H1 (cell line): ENCODE results near the gene SLC6A7. TPM values are rescaled to one million over a fixed set of nuclear protein-coding genes. Genes with fewer than 3 reads are reported as not detected.

Experiments used
- CTCF ChIA-PET: fragments of 300-600 bp; sonication (Branson Sonifier 250); formaldehyde crosslinking; loops from one replicate; lab custom pipeline; 2021; ENCODE audit not compliant: partially characterized antibody; lab: Charles Lee
- POLR2A ChIA-PET: fragments of 300-600 bp; sonication (Branson Sonifier 250); formaldehyde crosslinking; loops from one replicate; lab custom pipeline; 2021; ENCODE audit warnings: inconsistent platforms; ENCODE audit not compliant: partially characterized antibody; lab: Charles Lee
- DNase-seq, 2 experiments: peaks; one replicate each; pipeline versions ENCODE4 v3.0.0 to v3.0.0-alpha.2; 2010 to 2022; ENCODE audit warnings: low spot score in 2 of 2, low read depth in 1 of 2, mixed read lengths in 1 of 2
- FAIRE-seq: peaks from 2 replicates; lab custom pipeline; 2011; peaks lifted over from hg19 to GRCh38; lab: Jason Lieb, UNC
- H2AFZ ChIP-seq: 2 replicates; pipeline ENCODE4 v1.8.1; 2012; ENCODE audit warnings: low read length, inconsistent platforms
- H2AK5ac ChIP-seq: 2 replicates; pipeline ENCODE4 v1.6.1; 2013; ENCODE audit warnings: low read depth, low read length
- H2BK120ac ChIP-seq: replicated peaks from 2 replicates; pipeline ENCODE3; 2013; ENCODE audit warnings: low read depth, low read length, inconsistent platforms
- H2BK12ac ChIP-seq: 2 replicates; pipeline ENCODE4 v1.6.1; 2013; ENCODE audit warnings: low read depth, low read length
- H2BK15ac ChIP-seq: 2 replicates; pipeline ENCODE4 v1.6.1; 2013; ENCODE audit warnings: low read length
- H2BK20ac ChIP-seq: 2 replicates; pipeline ENCODE4 v1.6.1; 2013; ENCODE audit warnings: low read length
- H2BK5ac ChIP-seq: 2 replicates; pipeline ENCODE4 v1.6.1; 2013; ENCODE audit warnings: low read depth, low read length
- H3K14ac ChIP-seq: 2 replicates; pipeline ENCODE4 v1.6.1; 2013; ENCODE audit warnings: inconsistent platforms; ENCODE audit not compliant: insufficient read length
- H3K18ac ChIP-seq: 2 replicates; pipeline ENCODE4 v1.6.1; 2013; ENCODE audit warnings: low read length; ENCODE audit errors: extremely low read depth
- H3K23ac ChIP-seq: 2 replicates; pipeline ENCODE4 v1.6.1; 2013; ENCODE audit warnings: inconsistent platforms; ENCODE audit not compliant: insufficient read length
- H3K23me2 ChIP-seq: 2 replicates; pipeline ENCODE4 v1.6.1; 2013; ENCODE audit warnings: low read depth, low read length
- H3K27ac ChIP-seq: 2 replicates; pipeline ENCODE4 v1.6.1; 2011; ENCODE audit warnings: low read depth, low read length, inconsistent platforms
- H3K27me3 ChIP-seq, 4 experiments: replicated peaks in 1 of 4; 1 replicate in 1 of 4; 2 replicates in 3 of 4; pipeline versions ENCODE4 v1.6.1 to v1.8.1; 2011 to 2013; ENCODE audit warnings: low read length in 3 of 4, mild to moderate bottlenecking in 3 of 4, inconsistent platforms in 2 of 4, mixed read lengths in 2 of 4, moderate library complexity in 1 of 4; ENCODE audit not compliant: control insufficient read depth in 3 of 4, insufficient read depth in 3 of 4; ENCODE audit errors: extremely low read depth in 1 of 4
- H3K36me3 ChIP-seq, 4 experiments: 2 replicates each; pipeline versions ENCODE4 v1.6.1 to v1.8.1; 2011 to 2013; ENCODE audit warnings: mild to moderate bottlenecking in 4 of 4, low read length in 3 of 4, moderate library complexity in 2 of 4, control low read depth in 1 of 4, inconsistent platforms in 1 of 4; ENCODE audit not compliant: insufficient read depth in 4 of 4, control insufficient read depth in 2 of 4
- H3K4ac ChIP-seq: replicated peaks from 2 replicates; pipeline ENCODE3; 2013; ENCODE audit warnings: low read length, low read depth, mixed read lengths, inconsistent platforms; ENCODE audit not compliant: insufficient read length
- H3K4me1 ChIP-seq, 4 experiments: replicated peaks in 1 of 4; 1 replicate in 1 of 4; 2 replicates in 3 of 4; pipeline versions ENCODE4 v1.6.1 to v1.8.1; 2011 to 2013; ENCODE audit warnings: low read length in 3 of 4, inconsistent platforms in 2 of 4, mixed read lengths in 1 of 4; ENCODE audit not compliant: insufficient read depth in 4 of 4, control insufficient read depth in 3 of 4
- H3K4me2 ChIP-seq, 2 experiments: 2 replicates each; pipeline versions ENCODE4 v1.6.1 to v1.8.1; 2011 to 2013; ENCODE audit warnings: low read depth in 2 of 2, low read length in 2 of 2, control low read depth in 1 of 2, inconsistent platforms in 1 of 2, mild to moderate bottlenecking in 1 of 2; ENCODE audit not compliant: insufficient read depth in 1 of 2
- H3K4me3 ChIP-seq, 4 experiments: fragments of 200-600, 300-600 bp in 1 of 4; sonication (generic), shearing (Covaris generic), sonication (Bioruptor Twin) in 1 of 4; 2 replicates each; pipeline versions ENCODE4 v1.5.1 to v1.8.1; 2011 to 2016; ENCODE audit warnings: low read length in 4 of 4, low read depth in 3 of 4, control low read depth in 2 of 4, inconsistent platforms in 2 of 4, mild to moderate bottlenecking in 2 of 4, mixed read lengths in 1 of 4, moderate library complexity in 1 of 4; ENCODE audit not compliant: insufficient read depth in 2 of 4; ENCODE audit errors: extremely low read depth in 1 of 4
- H3K56ac ChIP-seq: replicated peaks from 2 replicates; pipeline ENCODE3; 2013; ENCODE audit warnings: low read depth, mild to moderate bottlenecking, mixed read lengths, low read length, inconsistent platforms; ENCODE audit not compliant: insufficient read length
- H3K79me1 ChIP-seq: 2 replicates; pipeline ENCODE4 v1.6.1; 2013; ENCODE audit warnings: low read depth, low read length, control low read depth
- H3K79me2 ChIP-seq, 2 experiments: 2 replicates each; pipeline versions ENCODE4 v1.6.1 to v1.8.1; 2012 to 2013; ENCODE audit warnings: low read length in 2 of 2, mild to moderate bottlenecking in 2 of 2, inconsistent platforms in 1 of 2; ENCODE audit not compliant: insufficient read depth in 2 of 2, control insufficient read depth in 1 of 2
- H3K9ac ChIP-seq, 4 experiments: replicated peaks in 1 of 4; 1 replicate in 1 of 4; 2 replicates in 3 of 4; pipeline versions ENCODE4 v1.6.1 to v1.8.1; 2011 to 2013; ENCODE audit warnings: low read depth in 3 of 4, low read length in 3 of 4, control low read depth in 2 of 4, mild to moderate bottlenecking in 2 of 4, moderate library complexity in 2 of 4, inconsistent platforms in 1 of 4; ENCODE audit errors: extremely low read depth in 1 of 4
- H3K9me3 ChIP-seq, 2 experiments: 2 replicates each; pipeline versions ENCODE4 v1.6.1 to v1.8.1; 2012 to 2013; ENCODE audit warnings: mild to moderate bottlenecking in 2 of 2, moderate library complexity in 2 of 2, control low read depth in 1 of 2, inconsistent platforms in 1 of 2, low read depth in 1 of 2, low read length in 1 of 2, mixed read lengths in 1 of 2; ENCODE audit not compliant: insufficient read depth in 2 of 2
- H4K20me1 ChIP-seq, 2 experiments: replicated peaks in 1 of 2; 2 replicates each; pipeline versions ENCODE3 to v1.8.1; 2011 to 2013; ENCODE audit warnings: inconsistent platforms in 2 of 2, low read length in 2 of 2, mild to moderate bottlenecking in 1 of 2; ENCODE audit not compliant: insufficient read depth in 2 of 2, control insufficient read depth in 1 of 2
- H4K5ac ChIP-seq: 2 replicates; pipeline ENCODE4 v1.6.1; 2013; ENCODE audit warnings: low read length, low read depth, mixed read lengths, inconsistent platforms; ENCODE audit not compliant: insufficient read length
- H4K8ac ChIP-seq: 2 replicates; pipeline ENCODE4 v1.8.0; 2013; ENCODE audit warnings: mild to moderate bottlenecking, moderate library complexity, low read length, inconsistent platforms; ENCODE audit not compliant: insufficient read depth; ENCODE audit errors: extremely low read depth
- H4K91ac ChIP-seq: replicated peaks from 2 replicates; pipeline ENCODE3; 2013; ENCODE audit warnings: low read length, mixed read lengths, inconsistent platforms; ENCODE audit not compliant: insufficient read length
- BCL11A ChIP-seq, 2 experiments: IDR thresholded peaks; one replicate each; pipeline ENCODE4 v1.6.1; 2011; ENCODE audit warnings: low read depth in 2 of 2, low read length in 2 of 2, mild to moderate bottlenecking in 2 of 2
- CBX8 ChIP-seq: fragments of 300-800, 300-1000 bp; sonication (generic); IDR thresholded peaks from 2 replicates; pipeline ENCODE4 v1.7.1; 2016; ENCODE audit warnings: low read depth, low read length, borderline replicate concordance
- CREB1 ChIP-seq: IDR thresholded peaks from 2 replicates; pipeline ENCODE4 v1.6.1; 2012; ENCODE audit warnings: inconsistent platforms
- KDM1A ChIP-seq: fragments of 200-600, 300-600 bp; sonication (generic); IDR thresholded peaks from 2 replicates; pipeline ENCODE4 v1.7.1; 2016; ENCODE audit warnings: mild to moderate bottlenecking, low read length, borderline replicate concordance
- KDM5A ChIP-seq: fragments of 200-600 bp; IDR thresholded peaks from 2 replicates; pipeline ENCODE4 v1.7.1; 2012; ENCODE audit warnings: mild to moderate bottlenecking, low read length, inconsistent platforms, mixed read lengths
- RXRA ChIP-seq: IDR thresholded peaks from 2 replicates; pipeline ENCODE4 v1.6.1; 2011; ENCODE audit warnings: low read depth, mild to moderate bottlenecking, low read length, moderate library complexity; ENCODE audit not compliant: insufficient read depth
- SIRT6 ChIP-seq: IDR thresholded peaks from one replicate; pipeline ENCODE4 v1.7.1; 2012; ENCODE audit warnings: low read length, inconsistent platforms
- SP4 ChIP-seq: IDR thresholded peaks from 2 replicates; pipeline ENCODE4 v1.6.1; 2012; ENCODE audit warnings: low read length, inconsistent platforms
- WGBS, 2 experiments: shearing (Covaris generic) in 1 of 2; methylation state at CpG; one replicate each; pipeline versions ENCODE4 v1.1.6 to v1.1.7; 2013 to 2015; ENCODE audit warnings: low lambda C conversion rate in 2 of 2, mixed read lengths in 2 of 2, inconsistent platforms in 1 of 2, low coverage in 1 of 2, missing lambda C conversion rate in 1 of 2; ENCODE audit not compliant: insufficient replicate concordance in 2 of 2, insufficient coverage in 1 of 2, insufficient read length in 1 of 2; ENCODE audit errors: extremely low coverage in 1 of 2, missing lambda C conversion rate in 1 of 2; 5-methylcytosine and 5-hydroxymethylcytosine counted together
- polyA plus RNA-seq, 7 experiments: library from polyadenylated mRNA; depleted of rRNA in 3 of 7; stranded (reverse) in 5 of 7; unstranded in 2 of 7; fragments of >200 nt in 5 of 7; fragments of 200-250 nt in 2 of 7; gene quantifications; 1 replicate in 5 of 7; 2 replicates in 1 of 7; 4 replicates in 1 of 7; pipeline versions ENCODE4 v1.2.1 to v1.2.3, GENCODE V29; 2011 to 2013; ENCODE audit warnings: missing spikeins in 2 of 7, mixed read lengths in 2 of 7
- total RNA-seq: library from RNA; stranded (reverse); fragmentation: NEBNext Ultra II Directional; extraction: Animal tissue kit (Norgen Biotek cat#: 25700); gene quantifications from 2 replicates; pipeline ENCODE4 v1.2.1, GENCODE V29; 2021
- TF ChIP-seq, protein P1 (sequence below): IDR thresholded peaks from 2 replicates; pipeline ENCODE4 v1.6.1; 2011; ENCODE audit warnings: low read length, improper control_type of control experiment

SLC6A7 gene
- total and polyA plus RNA-seq, 2 of the 8 experiments (the other 6 are each of a cell fraction or from before 2014, with no cell fraction given) = 0.07 to 0.12 TPM

DNA sequence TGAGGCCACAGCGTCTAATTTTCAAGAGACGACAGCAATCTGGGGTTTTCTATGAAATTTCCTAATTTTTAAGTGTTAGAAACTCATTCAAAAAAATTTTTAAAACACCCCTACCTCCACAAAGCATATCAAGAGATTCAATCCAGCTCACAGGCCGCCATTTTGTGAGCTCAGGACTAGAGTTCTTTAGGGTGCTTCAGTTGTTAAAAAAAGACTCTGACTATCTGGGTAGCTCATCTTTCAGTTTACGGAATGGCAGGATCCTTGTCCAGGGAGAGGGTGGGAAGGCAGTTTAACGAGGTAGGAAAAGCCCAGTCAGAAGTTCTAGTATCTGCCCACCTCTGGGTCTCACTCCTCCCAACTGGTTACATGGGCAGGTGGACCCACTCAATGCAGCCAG lies 56.6 kb downstream of the SLC6A7 start:
- CTCF ChIA-PET = interaction anchor here (0.8 to 2.6 kb wide), 16 partner anchors 10 to 137 kb away, joined by 3 to 10 read pairs (median 4); no protein-coding TSS in a partner anchor
- Histone ChIP-seq H3K4me2 (no peak overlapping the region), H3K27ac (no peak overlapping the region)

More for the DNA sequence above, 56.6 kb downstream of the SLC6A7 start:
- Histone ChIP-seq H3K14ac (no peak overlapping the region), H3K18ac (no peak overlapping the region), H3K56ac (no peak overlapping the region), H3K27me3 (no peaks in the 10 kb centered on the region), H2AK5ac (no peak overlapping the region), H2AFZ (no peak overlapping the region), H2BK120ac (no peak overlapping the region), H3K79me1 (no peaks in the 10 kb centered on the region), H2BK5ac (no peak overlapping the region), H3K9ac (no peak overlapping the region), H3K23ac (no peak overlapping the region), H4K5ac (no peak overlapping the region), H3K9me3 (no peaks in the 10 kb centered on the region), H3K36me3 (no peaks in the 10 kb centered on the region), H4K20me1 (no peaks in the 10 kb centered on the region), H2BK12ac (no peak overlapping the region), H2BK20ac (no peak overlapping the region), H3K4me1 (0 out of 7 replicates have a peak, but pooled peaks cover 0 to 2% (median 0%) of the 10 kb centered on the region in 4 experiments), H3K4ac (no peak overlapping the region), H4K91ac (no peak overlapping the region), H4K8ac (no peak overlapping the region), H2BK15ac (no peak overlapping the region), H3K79me2 (no peaks in the 10 kb centered on the region), H3K4me3 (no peak overlapping the region), H3K23me2 (no peaks in the 10 kb centered on the region; the same call in 1 of the 2 replicates)
- DNase-seq = no peak
- TF ChIP-seq, protein P1, sequence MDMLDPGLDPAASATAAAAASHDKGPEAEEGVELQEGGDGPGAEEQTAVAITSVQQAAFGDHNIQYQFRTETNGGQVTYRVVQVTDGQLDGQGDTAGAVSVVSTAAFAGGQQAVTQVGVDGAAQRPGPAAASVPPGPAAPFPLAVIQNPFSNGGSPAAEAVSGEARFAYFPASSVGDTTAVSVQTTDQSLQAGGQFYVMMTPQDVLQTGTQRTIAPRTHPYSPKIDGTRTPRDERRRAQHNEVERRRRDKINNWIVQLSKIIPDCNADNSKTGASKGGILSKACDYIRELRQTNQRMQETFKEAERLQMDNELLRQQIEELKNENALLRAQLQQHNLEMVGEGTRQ = no peak
- TF ChIP-seq KDM5A = no peak
- TF ChIP-seq CBX8 = no peak
- TF ChIP-seq SIRT6 = no peak
- no peak for TF ChIP-seq SP4
- TF ChIP-seq RXRA = no peak
- no peak for TF ChIP-seq CREB1
- no peak for TF ChIP-seq BCL11A (IDR thresholded peaks at IDR 0.05; ENCODE audit: low read depth in 2 of 2, low read length in 2 of 2)
- no peak for TF ChIP-seq KDM1A
- POLR2A ChIA-PET = interaction anchor here (0.9 to 1.4 kb wide), 2 partner anchors 9 to 121 kb away, joined by 3 to 4 read pairs; no protein-coding TSS in a partner anchor
- WGBS, 2 experiments = 90% methylated on average over 5 of the region's 5 CpGs; no CpG with 5 or more reads in 1 of the 2 experiments
- no peak for FAIRE-seq
